GM11168 (cell line): ENCODE results near the gene SZT2.
"Not testable (repeated sequence)": the region's sequence is repeated elsewhere in the genome, so short reads cannot be mapped to it uniquely, and the experiment has no call there.

ENCODE experiments used
- in situ Hi-C: fragments of 300-500 bp; cut with MboI; formaldehyde crosslinking; loops from one replicate; pipeline ENCODE4 v1.12.0; 2022; ENCODE audit warnings: low sequenced_read_pairs; ENCODE audit not compliant: unreplicated experiment

SZT2 gene

DNA sequence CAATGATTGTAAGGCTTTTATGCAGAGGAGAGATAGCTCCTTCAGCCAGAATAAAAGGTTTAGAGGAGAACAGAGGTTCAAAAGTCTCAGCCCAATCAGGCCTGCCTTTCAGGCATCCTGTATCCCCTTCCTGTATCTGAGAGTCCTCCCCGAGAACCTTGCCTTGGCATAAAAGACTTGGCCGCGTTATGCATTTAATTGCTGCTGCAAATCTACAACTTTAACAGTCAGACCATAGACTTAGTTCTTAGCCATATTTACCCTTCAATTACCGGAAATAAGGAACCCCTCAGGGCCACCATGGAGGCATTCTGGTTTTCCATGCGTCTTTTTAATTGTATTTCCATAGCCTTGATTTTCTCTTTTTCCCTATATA lies 82.4 kb downstream of the SZT2 start:
- in situ Hi-C loops: no loop called here

- in situ Hi-C loops: not testable (repeated sequence)
Measured at GRCh38 chr1:43472463-43473151, 82.9 kb downstream of the SZT2 start.

DNA sequence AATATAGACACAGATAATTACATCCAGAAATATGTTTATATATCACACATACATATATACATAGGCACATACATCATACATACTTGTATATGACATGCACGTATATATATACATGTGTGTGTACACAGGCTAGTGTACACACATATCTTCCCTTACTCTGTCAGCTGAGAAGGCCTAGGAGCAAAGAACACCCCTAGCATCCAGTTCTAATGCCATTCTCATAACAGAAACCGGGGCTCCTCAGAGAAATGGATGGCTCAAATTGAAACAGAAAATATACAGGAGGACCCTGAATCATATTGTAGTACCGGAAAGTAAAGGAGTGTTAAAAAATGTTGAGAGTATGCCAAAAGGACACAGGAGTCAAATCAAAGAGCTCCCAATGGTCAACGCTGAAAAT lies 83.8 kb downstream of the SZT2 start:
- in situ Hi-C loops: no loop called here

- in situ Hi-C loops: not testable (repeated sequence)
Measured at GRCh38 chr1:43475611-43476401, 86.1 kb downstream of the SZT2 start.

DNA sequence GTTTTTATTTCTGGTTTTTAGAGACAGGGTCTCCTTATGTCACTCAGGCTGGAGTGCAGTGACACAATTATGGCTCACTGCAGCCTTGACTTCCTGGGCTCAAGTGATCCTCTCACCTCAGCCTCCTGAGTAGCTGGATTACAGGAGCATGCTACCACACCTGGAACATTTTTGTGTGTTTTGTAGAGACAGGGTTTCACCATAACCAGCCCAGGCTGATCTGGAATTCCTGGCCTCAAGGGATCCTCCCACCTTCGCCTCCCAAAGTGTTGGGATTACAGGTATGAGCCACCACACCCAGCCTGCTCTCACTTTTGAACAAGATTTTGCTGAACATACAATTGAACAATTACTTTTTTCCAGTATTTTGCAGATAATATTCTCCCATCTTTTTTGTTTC lies 88.0 kb downstream of the SZT2 start:
- in situ Hi-C loops: no loop called here

DNA sequence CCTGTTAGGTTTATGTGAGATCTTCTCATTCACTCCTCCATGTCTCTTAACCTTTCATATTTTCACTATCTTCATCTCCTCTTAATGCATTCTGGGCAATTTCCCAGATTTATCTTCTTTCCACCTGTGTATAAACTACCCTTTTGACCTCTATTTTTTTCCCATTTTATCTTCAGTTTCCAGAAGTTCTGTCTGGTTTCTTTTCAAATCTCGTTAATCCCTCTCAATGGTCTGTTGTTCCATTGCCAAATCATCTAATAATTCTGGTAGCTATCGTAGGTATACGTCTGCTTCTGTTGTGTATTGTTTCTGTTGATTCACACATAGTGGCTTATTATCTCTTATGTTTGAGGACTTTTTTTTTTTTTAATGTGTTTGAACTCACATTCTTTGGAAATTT lies 89.7 kb downstream of the SZT2 start:
- in situ Hi-C loops: no loop called here

DNA sequence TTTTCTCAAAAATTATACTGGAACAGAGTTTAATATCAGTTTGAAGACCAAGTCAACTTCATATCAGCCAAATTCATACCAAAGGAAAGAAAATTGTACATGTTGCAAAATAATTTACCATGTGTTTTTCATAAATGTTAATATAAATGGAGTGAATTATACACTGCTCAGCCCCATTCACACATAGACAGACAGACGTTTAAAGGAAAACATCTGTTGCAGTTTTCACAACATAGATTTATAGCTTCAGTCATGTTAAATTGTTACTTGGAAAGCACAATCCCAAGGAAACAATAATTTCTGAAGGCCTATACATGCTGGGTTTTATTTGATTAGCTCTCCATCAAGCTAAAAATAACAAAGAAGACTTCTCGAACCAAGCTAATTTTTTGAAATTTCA lies 91.8 kb downstream of the SZT2 start:
- in situ Hi-C loops: no loop called here

- in situ Hi-C loops: no loop called here
Measured at GRCh38 chr1:43482215-43482614, 92.5 kb downstream of the SZT2 start.

DNA sequence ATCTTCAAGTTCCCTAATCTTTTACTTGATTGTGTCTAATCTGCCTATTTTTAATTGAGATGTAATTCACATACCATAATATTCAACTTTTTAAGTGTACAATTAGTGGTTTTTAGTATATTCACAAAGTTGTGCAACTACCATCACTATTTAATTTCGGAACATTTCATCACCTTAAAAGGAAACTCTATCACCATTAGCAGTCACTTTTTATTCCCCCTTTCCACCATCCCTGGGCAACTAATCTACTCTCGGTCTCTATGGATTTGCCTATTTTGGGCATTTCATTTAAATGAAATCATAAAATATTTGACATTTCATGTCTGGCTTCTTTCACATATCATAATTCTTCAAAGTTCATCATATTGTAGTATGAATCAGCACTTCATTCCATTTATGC lies 94.7 kb downstream of the SZT2 start:
- in situ Hi-C loops: no loop called here

DNA sequence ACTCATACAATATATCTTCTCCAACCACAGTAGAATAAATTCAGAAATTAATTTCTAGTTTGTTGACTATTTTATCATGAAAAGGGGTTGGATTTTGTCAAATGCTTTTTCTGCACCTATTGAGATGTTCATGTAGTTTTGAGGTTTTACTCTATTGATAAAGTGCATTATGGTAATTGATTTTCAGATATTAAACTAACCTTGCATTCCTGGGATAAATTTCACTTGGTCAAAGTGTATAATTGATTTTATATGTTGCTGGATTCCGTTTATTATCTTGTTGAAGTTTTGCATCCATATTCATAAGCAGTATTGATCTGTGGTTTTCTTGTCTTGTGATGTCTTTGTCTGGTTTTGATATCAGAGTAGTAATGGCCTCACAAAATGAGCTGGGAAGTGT lies 98.5 kb downstream of the SZT2 start:
- in situ Hi-C loops: no loop called here

DNA sequence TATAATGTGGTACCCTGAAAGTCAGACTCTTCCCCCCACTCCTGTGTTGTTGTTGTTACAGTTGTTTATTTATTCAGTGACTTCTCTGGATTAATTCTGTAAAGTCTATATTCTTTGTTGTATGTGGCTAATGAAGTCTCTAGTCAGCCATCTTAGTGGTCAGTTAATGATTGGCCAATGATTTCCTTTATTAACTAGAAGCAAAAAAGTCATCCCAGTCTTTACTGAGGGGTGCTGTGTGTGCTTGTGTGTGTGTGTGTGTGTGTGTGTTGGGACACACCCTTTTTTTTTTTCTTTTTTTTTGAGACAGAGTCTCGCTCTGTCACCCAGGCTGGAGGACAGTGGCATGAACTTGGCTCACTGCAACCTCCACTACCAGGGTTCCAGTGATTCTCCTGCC lies 101.4 kb downstream of the SZT2 start:
- in situ Hi-C loops: no loop called here

DNA sequence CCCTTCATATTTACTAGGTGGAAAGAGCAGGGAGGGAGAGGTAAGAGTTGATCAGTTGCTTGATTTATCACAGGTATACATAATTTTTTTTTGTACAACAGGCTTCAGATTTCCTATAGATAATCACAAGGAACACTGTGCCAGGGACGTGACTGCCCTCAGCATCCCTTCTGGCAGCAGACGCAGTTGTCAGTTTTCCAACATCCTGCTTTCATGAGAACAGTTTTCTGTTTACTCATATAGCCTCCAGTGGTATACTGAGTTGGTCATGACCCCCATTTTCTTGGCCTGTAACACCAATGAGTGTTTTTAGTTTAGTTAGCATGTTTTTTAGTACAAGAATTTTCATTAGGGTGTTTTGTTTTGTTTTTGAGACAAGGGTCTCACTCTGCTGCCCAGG lies 103.1 kb downstream of the SZT2 start:
- in situ Hi-C loops: no loop called here

DNA sequence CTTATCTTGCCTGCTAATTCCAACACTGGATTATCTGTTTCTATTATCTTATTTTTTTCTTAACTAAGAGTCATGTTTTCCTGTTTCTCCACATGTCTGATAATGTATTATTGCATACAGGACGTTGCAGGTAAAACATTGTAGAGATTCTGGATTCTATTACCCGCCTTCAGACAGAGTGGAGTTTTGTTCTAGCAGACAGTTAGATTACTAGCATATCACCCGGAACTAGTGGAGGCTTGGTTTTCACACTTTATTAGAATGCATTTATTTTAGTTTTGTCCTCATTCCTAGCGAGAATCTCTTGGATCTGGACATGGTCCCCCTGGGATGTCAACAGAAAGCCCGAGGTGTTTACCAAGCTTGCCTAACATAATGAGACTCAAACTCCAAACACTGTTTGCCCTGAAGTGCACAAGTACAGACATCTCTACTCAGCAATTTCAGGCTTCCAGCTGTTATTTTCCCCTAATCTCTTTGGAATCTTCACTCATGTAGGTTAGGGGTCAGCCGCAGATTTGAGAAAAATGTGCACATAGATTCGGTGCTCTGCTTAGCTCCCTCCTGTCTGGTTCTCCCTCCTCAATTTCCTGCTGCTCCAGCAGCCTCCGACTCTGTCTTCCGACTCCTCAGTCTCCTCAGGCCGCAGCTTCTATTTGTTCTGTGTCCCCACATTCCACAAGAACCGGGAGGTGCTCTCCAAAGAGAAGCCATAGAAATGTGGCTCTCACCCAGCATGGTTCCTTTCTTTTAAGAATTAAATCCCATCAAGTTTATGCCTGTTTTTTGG lies 104.2 kb downstream of the SZT2 start:
- in situ Hi-C loops: no loop called here

DNA sequence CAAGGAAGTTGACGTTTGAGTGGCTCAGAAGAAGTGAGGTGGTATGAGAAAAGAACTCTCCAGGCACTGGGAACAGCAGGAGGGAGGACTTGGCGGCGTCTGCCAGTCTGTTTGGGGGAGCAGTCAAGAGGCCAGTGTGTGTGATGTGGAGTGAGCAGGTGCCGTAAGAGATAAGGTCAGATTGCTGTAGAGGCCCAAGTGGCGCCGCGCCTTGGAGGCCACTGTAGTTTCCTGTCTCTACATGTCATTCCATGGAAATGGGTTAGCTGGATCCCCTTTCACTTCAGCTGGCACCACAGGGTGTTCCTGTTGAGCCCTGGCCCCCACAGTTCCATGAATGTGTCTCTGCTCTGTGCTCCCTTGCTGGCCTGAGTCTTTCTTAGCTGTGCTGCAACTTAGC lies 105.5 kb downstream of the SZT2 start:
- in situ Hi-C loops: no loop called here

DNA sequence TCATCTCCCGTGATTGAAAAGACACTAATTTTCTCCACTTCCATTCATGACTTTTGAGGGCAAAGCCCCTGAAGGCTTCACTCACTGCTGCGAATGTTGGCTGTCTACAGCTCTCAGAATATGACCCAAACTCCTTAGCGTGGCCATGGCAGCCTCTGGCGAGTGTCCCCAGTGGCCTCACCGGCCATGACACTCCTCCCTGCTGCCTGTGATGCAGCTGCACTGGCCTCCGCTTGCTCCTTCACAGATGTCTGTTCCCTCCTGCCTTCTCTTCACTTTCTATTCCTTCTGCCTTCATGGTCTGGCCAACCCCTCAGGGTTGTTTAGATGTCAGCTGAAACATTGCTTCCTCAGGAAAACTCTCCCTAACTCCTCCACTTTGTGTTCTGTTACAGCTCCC lies 110.2 kb downstream of the SZT2 start:
- in situ Hi-C loops: no loop called here

- in situ Hi-C loops: not testable (repeated sequence)
Measured at GRCh38 chr1:43501806-43502205, 112.1 kb downstream of the SZT2 start.

DNA sequence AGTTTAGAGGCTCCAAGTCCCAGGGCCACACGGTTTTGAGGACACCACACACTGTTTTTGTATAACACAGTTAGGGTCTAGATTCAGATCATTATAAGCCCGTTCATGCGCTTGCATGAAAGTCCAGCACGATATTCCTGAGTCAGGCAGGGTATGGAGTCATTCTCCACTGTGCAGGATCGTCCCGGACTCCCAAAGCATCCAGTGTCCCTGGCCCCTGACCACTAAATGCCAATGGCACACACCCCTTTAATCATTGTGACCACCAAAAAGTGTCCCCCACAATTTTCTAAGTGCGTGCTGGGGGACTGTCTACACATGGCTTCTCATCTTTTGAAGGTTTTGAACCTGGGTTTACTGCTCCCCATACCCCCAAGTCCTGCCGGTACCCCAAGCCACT lies 113.8 kb downstream of the SZT2 start:
- in situ Hi-C loops: no loop called here
